Left lung (tissue), 10 donors: Measurements from ENCODE around the gene AKAP13. TPM values are rescaled to one million over a fixed set of nuclear protein-coding genes. Genes with fewer than 3 reads are reported as not detected.

Source experiments
- ATAC-seq: fragments of 200-7000 bp; cut with Tn5 transposase; one replicate; pipeline ENCODE4 v1.9.1; 2020; ENCODE audit warnings: moderate library complexity
- DNase-seq, 4 donors: peaks; one replicate each; pipeline ENCODE4 v3.0.0-alpha.2; 2013 to 2020
- H3K27ac ChIP-seq, 2 donors: fragments of 200-600 bp; sonication (generic) in 1 of 2; one replicate each; pipeline versions ENCODE4 v1.5.0 to v1.8.0; 2020 to 2021
- H3K27me3 ChIP-seq, 2 donors: fragments of 200-600 bp; sonication (generic) in 1 of 2; one replicate each; pipeline versions ENCODE4 v1.5.0 to v1.8.0; 2020 to 2021
- H3K36me3 ChIP-seq, 2 donors: fragments of 200-600 bp; sonication (generic) in 1 of 2; one replicate each; pipeline versions ENCODE4 v1.5.0 to v1.8.0; 2020 to 2021
- H3K4me1 ChIP-seq, 2 donors: fragments of 200-600 bp; one replicate each; pipeline ENCODE4 v1.8.0; 2021
- H3K4me3 ChIP-seq, 2 donors: fragments of 200-600 bp; sonication (generic) in 1 of 2; one replicate each; pipeline versions ENCODE4 v1.5.0 to v1.8.0; 2020 to 2021; ENCODE audit warnings: mild to moderate bottlenecking in 1 of 2
- H3K9me3 ChIP-seq, 2 donors: fragments of 200-600 bp; sonication (generic) in 1 of 2; one replicate each; pipeline versions ENCODE4 v1.5.0 to v1.8.0; 2020 to 2021
- CTCF ChIP-seq, 2 donors: fragments of 200-600 bp; sonication (generic) in 1 of 2; IDR thresholded peaks; one replicate each; pipeline versions ENCODE4 v1.5.0 to v1.8.0; 2021; ENCODE audit warnings: antibody characterized with exemption in 2 of 2
- intact Hi-C, 2 donors: fragments of 100-400 bp; cut with DNase I; formaldehyde crosslinking; loops; one replicate each; pipeline versions ENCODE4 v1.11.2 to v1.14.2; 2022
- polyA plus RNA-seq, 6 donors: library from polyadenylated mRNA; unstranded; fragments of 120-200 nt; gene quantifications; one replicate each; pipeline ENCODE4 v1.2.1, GENCODE V29; 2013; ENCODE audit not compliant: insufficient read length in 6 of 6
- total RNA-seq, 2 donors: library from RNA; stranded (reverse); fragmentation: NEBNext Ultra II Directional; extraction: Animal tissue kit (Norgen Biotek cat#: 25700); gene quantifications; one replicate each; pipeline ENCODE4 v1.2.1, GENCODE V29; 2021
- donor health status: DM: no; HTN: yes; CAD: no.
- donor health status: DM: no; HTN: no; CAD: no.

Gene AKAP13
- total and polyA plus RNA-seq, 8 donors: 93.6 to 346 (median 102) TPM

GRCh38 chr15:85606738-85607137, 226.3 kb downstream of the AKAP13 start:
- ATAC-seq (no peak), DNase-seq (no peak)
- Histone ChIP-seq H3K4me3 (no peak overlapping the region), H3K9me3 (no peaks in the 10 kb centered on the region), H3K27me3 (no peaks in the 10 kb centered on the region), H3K27ac (peak overlapping the region; percentile 48 to 73), H3K36me3 (peaks cover 0 to 52% of the 10 kb centered on the region in 2 donors), H3K4me1 (peaks cover 19 to 25% of the 10 kb centered on the region in 2 donors)
- TF ChIP-seq CTCF (IDR thresholded peaks at IDR 0.05): no peak
- intact Hi-C loops: no loop called here

GRCh38 chr15:85607141-85607806, 226.9 kb downstream of the AKAP13 start:
- ATAC-seq (peak; percentile 45), DNase-seq (no peak)
- peak overlapping the region; percentile 48 to 73 for H3K27ac ChIP-seq
- no peaks in the 10 kb centered on the region for H3K9me3 ChIP-seq
- H3K27me3 ChIP-seq: no peaks in the 10 kb centered on the region
- H3K4me3 ChIP-seq: no peak overlapping the region
- intact Hi-C loops: no loop called here
- no peak for TF ChIP-seq CTCF (IDR thresholded peaks at IDR 0.05)
- peaks cover 19 to 25% of the 10 kb centered on the region in 2 donors for H3K4me1 ChIP-seq
- H3K36me3 ChIP-seq: peaks cover 0 to 47% of the 10 kb centered on the region in 2 donors

GRCh38 chr15:85607842-85608241, 227.4 kb downstream of the AKAP13 start:
- intact Hi-C loops: no loop called here
- Histone ChIP-seq H3K9me3 (no peaks in the 10 kb centered on the region), H3K27ac (peak overlapping the region; percentile 48 to 73), H3K27me3 (no peaks in the 10 kb centered on the region), H3K36me3 (peaks cover 0 to 41% of the 10 kb centered on the region in 2 donors), H3K4me1 (peaks cover 19 to 25% of the 10 kb centered on the region in 2 donors), H3K4me3 (no peak overlapping the region)
- no peak for TF ChIP-seq CTCF (IDR thresholded peaks at IDR 0.05)
- ATAC-seq: peak; percentile 77
- no peak for DNase-seq

- H3K4me3 ChIP-seq: no peak overlapping the region
- ATAC-seq (no peak), DNase-seq (no peak)
- peaks cover 0 to 29% of the 10 kb centered on the region in 2 donors for H3K36me3 ChIP-seq
- H3K9me3 ChIP-seq: no peaks in the 10 kb centered on the region
- H3K4me1 ChIP-seq: peaks cover 19 to 34% of the 10 kb centered on the region in 2 donors
- intact Hi-C loops: no loop called here
- no peak overlapping the region for H3K27ac ChIP-seq
- TF ChIP-seq CTCF (IDR thresholded peaks at IDR 0.05): no peak
- H3K27me3 ChIP-seq: no peaks in the 10 kb centered on the region
These were observed 229.1 kb downstream of the AKAP13 start for GRCh38 chr15:85609492-85609891.

GRCh38 chr15:85611361-85611760, 231.0 kb downstream of the AKAP13 start:
- Histone ChIP-seq H3K4me1 (peaks cover 30 to 47% of the 10 kb centered on the region in 2 donors), H3K4me3 (no peak overlapping the region), H3K36me3 (peaks cover 0 to 20% of the 10 kb centered on the region in 2 donors), H3K9me3 (no peaks in the 10 kb centered on the region), H3K27ac (no peak overlapping the region), H3K27me3 (no peaks in the 10 kb centered on the region)
- DNase-seq (no peak), ATAC-seq (no peak)
- no peak for TF ChIP-seq CTCF (IDR thresholded peaks at IDR 0.05)
- intact Hi-C loops: no loop called here
